CD4-positive, alpha-beta T cell treated with Interleukin-21 for 1 hour (primary cell): Measurements from ENCODE around the gene IGFBPL1.
"Not testable (repeated sequence)": the region's sequence is repeated elsewhere in the genome, so short reads cannot be mapped to it uniquely, and the experiment has no call there.

Source experiments
- DNase-seq: peaks from one replicate; pipeline ENCODE4 v3.0.0-alpha.2; 2020

Gene IGFBPL1

DNA sequence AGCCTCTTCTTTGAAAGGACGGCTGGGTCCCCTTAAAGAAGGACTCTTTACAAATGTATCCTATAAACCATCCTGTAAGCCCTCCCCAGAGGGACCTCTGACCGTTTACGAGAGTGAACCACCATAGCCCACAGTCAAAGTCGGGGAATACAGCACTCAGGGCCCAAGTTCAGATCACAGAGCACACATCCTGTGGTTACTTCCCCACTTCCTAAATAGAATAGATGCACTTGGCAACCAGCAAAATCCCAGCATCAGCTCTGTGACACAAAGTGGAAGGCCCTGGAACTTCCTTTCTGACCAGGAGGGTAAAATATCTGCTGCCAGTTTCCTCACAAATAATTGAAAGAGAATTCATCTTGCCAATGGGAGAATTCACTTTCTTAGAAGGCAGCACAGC lies 6.9 kb upstream of the IGFBPL1 start:
- DNase-seq = no peak

DNA sequence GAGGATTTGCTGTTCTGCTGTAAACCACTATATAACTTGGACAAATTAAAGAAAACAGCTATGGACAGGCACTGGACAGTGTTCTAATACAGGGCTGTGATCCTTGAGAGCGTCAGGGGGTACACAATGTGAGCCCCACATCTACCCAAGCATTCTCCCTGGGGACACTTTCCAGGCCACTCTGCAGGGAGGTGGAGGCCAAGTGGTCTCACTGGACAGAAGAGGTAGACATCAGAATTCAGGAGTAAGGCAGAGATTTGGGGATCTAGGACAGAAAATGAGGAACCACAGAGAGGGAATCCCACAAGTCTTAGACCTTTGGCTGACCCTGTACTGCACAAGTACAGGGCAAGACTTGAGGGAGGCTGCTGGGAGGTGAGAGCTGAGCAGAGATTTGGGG lies 3.8 kb upstream of the IGFBPL1 start:
- DNase-seq = no peak

DNA sequence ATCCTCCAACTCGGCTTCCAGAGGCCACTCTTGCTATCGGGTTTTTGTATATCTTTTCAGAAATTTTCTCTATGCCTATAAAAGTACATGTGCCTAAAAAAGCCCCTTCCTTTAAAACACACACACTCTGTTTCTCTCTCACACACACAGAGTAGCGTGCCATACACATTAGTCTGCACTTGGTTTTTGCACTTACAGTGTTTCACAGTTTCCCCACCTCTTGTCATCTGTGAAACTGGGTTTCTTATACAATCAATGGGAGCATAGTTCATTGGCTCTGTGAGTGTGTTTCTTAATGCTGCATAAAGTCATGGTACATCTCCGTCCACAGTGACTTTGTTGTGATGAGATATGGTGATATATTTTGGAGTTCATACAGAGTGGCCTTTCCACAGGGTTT lies 664 bp upstream of the IGFBPL1 start:
- no peak for DNase-seq

DNA sequence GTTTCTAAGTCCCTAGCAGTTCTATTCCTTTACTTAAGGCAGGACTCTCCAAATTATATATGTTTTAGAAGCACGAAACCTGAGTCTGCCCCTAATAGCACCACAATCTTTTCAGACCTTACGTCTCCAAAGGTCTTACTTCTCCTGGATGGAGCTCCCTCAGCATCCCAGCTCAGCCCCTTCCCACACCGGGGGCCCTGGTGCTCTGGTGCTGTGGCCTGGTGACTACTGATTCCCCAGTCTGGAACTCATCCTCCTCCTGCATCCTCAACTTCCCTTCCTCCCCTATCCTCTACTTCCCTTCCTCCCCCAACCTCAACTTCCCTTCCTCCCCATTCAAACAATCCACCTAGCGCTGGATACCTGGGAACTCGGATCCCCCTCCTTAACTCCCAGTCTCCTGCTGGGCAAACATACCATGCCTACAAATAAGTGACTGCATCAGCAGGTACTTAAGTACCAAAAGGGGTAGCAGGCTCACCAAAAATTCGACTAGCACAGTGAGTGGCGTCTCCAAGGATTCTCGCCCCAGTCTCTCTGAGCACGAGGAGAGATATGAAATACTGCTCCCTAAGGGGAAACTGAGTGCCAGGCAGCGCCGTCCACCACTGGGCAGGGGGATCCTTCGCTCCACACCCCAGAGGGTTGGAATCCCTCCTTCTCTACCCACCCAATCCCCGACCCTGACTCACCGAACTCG lies 831 bp downstream of the IGFBPL1 start:
- no peak for DNase-seq

DNA sequence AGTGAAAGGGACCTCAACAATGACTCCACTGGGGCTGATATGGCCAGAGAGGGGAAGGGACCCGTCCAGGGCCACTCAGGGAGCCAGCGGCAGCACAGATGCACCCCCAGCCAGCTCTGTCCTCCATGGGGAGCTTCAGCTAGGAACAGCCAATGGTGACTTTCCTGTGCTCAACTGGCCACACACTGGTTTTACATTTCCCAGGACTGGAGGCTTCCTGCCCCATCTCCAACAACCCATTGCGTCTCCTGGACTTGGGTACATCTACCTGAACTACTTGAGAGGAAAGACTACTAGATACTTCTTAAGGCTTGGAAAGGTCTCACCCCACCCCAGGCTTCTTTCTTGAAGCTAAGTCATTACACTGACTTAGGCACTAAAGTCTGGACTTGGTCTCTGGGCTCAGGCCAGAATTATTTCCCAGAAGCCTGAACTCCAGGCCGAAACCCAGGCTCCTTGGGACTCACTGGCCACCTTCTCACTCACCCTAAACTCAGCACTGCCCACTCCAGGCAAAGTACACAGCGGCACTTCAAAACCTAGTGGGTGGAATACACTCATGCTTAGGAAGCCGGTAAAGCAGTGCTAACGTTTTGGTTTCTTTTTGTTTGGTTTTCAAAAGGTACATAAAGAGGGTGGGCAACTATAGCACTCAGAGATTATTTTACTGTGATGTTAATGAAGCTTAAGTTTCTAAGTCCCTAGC lies 1.5 kb downstream of the IGFBPL1 start:
- DNase-seq = no peak

DNA sequence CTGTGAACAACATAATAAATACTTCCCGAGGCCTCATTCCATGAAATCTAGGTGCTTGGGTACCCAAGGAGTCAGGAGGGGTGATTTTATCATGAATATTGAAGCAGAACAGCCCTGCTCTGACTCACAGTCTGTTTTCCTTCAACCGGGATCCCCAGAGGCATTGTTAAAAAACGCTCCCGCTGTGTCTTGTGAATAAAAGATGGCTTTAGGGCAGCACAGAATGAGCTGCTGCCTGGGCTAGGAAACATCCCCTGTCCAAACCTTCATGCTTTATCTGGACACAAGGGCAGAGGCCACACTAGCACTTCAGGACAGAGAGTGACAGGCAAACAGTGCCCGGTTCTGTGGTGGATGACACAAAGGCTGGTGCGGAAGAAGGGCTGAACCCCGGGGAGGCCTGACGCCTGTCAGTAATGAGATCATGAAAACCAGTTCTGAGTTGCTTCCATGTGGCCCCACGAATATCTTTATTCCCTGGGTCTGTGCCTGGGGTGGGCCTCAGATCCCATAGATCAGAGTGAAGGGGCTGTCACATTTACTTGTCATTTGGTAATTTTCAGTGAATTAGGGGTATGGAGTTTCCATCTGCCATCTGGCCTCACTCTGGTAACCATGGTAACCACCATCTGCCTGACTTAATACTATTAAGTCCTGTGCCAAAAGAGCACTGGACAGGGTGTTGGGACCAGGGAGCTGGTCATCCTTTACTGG lies 2.6 kb downstream of the IGFBPL1 start:
- DNase-seq = no peak

DNA sequence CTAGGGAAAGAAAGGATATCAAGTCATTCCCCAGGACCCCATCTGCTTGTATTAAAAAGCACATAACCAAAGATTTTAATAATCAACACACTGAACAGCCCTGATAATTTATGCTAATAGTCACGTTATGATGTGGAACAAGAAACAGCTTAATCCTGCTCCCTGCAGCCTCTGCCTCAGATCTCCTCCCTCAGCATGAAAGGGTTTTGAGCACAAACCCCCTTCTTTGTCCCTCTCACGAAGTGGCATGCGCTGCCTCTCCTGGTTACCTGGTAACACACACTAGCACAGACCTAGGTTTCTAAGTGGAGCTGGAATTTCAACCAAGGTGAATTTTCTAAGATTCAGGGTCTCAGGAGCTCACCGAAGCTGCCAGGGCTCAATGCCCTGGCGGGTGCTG lies 5.1 kb downstream of the IGFBPL1 start:
- DNase-seq = no peak

DNA sequence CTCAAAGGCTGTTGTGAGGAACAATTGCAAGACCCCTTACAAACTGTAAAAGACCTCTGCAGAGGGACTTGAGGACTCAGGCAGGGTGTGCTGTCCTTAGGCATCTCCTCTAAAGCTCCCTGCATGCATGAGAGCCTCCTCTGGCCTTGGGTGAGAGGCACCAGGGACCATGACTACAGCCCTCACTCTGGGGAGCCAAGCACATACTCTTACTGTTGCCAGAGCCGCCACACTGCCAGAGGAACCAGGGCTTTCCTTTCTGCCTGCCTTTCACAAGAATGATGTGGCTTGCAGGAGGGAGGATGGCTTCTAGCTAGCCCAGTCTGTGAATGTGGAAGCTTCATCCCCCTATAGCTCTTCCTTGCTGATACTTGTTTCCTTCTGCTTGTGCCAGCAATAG lies 5.9 kb downstream of the IGFBPL1 start:
- no peak for DNase-seq

DNA sequence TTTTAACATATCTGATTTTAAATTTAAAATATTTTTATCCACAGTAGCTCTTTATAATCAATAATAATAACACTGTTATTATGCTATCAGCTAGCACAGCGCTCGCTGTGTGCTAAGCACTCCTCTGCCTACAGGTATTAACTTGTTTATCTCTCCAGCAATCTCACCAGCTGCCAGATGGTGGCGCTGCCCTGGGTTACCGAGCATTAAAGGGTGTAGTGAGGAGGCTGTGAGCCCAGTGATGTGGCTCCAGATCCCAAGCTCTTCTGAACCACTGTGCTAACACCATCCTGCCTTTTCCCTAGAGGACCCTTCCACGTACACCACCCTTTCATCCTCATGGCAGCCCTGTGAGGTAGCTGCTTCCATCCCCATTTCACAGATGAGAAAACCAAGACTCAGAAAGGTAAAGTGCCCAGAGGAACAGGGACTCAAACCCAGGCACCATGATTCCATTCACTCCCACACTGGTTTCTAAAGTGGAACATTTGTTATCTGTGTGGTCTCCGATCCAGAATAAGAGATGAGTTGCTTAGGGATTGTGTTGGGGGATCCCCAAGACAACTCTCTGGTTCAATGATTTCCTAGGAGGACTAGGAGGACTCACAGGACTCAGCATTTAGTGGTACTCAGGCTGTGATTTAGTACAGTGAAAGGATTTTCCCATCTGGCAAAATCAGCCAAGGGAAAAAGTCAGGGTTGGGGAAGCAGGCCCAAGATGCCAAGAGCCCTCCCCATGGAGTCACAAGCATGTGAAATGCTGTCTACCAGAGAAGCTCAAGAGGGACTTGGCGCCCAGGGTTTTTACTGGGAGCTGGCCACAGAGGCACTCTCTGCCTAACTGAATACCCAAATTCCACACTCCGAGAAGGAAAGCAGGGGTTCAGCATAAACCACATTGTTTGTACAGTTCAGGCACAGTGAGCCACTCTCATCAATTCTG lies 7.0 kb downstream of the IGFBPL1 start:
- DNase-seq = peak; percentile 28

DNA sequence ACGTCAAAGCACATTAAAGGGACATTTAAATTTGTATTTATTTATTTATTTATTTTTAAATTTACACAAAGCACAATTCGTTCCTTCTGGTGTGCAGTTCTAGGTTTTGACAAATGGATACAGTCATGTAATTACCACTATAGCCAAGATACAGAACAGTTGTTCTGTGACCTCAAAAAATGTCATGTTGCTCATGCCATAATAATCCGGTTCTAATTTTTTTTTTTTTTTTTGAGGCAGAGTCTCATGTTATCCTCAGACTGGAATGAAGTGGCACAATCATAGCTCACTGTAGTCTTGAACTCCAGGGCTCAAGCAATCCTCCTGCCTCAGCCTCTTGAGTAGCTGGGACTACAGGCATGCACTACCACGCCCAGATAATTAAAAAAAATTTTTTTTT lies 7.8 kb downstream of the IGFBPL1 start:
- DNase-seq = no peak

DNA sequence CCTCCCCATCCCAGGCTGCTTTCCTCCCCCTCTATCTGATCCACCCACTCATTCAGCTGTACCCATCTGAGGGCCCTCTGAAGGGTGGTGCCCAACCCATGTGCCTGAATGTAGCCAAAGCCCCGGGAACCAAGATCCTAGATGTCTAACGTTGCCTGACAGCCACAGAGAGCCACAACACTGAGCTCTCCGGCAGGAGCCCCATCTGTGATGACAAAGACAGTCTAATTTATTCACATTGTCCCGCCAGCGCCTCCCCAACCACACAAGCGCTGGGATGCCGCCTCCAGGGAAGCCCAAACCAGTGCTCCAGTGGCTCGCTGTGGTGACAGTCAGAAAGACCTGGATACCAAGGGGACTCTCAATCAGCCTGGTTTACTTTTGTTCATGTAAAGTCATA lies 8.4 kb downstream of the IGFBPL1 start:
- DNase-seq = no peak

DNA sequence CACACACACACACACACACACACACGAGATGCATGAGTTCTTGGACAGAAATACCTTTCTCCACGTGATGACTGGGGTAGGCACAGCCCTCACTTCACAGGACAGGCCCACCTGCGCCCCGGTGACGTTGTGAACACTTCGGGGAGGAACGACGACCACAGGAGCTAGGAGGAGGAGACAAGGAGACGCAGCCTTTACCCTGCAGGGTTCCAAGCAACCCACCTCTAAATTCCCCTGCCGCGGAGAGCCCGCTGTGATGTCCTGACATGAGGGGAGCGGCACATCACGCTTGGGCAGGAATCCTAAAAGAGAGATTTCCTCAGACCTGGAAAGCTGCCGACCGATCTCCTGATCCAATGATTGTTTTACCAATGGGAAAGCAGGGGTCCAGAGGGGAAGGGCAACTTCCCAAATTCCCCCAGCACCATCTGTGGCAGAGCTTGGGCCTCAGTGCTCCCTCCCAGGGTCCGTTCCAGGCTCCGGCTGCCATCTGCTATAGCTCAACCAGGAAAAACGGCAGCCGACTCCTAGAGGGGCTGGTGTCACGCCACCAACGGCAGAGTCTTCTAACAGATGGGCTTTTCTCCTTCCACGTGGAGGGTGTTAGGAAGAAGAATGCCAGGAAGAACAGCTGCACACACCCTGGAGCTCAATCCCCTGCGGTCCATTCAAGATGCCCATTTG lies 10.1 kb downstream of the IGFBPL1 start:
- no peak for DNase-seq

DNA sequence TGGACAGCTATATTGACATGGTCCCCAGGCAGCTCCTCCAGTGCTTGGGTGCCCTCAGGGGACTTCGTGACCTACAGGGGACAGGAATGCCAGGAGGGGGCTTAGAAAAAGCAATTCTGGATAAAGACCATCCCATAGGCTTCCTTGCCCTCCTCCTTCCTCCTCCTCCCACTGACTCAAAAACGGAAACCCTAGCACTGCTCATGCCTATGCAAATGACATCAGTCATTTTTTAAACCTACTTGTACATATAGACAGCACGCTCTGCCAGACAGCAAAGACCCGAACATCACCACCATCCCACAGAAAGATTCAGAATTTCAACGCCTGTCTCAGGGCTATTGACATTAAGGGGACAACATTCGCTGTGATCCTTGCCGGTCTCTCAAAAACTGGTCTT lies 11.0 kb downstream of the IGFBPL1 start:
- no peak for DNase-seq

DNA sequence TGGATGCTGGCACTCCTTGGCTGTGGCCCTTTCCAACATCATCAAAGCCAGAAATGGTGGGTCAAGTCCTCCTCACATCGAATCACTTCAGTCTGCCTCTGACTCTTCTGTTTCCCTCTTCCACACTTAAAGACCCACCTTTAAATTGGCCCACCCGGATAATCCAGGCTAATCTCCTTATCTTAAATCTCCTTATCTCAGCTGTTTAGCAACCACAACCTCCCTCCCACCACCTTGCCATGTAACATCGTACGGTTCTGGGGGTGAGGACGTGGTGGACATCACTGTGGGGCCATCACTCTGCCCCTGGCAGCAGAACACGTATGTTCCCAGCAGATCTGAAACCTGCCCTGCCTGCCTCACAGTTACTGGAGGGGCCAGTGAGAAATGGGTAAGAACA lies 11.5 kb downstream of the IGFBPL1 start:
- DNase-seq = no peak

DNA sequence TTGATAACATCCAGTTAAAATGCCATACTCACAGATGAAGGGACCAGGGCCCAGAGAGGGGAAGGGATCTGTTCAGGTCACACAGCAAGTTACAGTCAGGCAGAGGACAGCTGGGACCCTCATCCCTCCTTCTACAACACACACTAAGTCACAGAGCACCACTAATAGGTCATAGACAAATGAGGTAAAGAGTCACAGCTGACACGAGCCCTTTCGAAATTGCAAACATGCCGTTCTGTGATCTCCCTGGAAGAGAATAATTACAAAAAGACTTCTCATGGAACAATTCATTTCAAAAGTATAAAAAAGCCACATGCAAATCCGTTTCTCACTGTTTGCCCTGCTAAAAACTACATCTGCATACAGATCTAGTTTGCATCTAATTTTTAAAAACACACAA lies 15.5 kb downstream of the IGFBPL1 start:
- DNase-seq = no peak

DNA sequence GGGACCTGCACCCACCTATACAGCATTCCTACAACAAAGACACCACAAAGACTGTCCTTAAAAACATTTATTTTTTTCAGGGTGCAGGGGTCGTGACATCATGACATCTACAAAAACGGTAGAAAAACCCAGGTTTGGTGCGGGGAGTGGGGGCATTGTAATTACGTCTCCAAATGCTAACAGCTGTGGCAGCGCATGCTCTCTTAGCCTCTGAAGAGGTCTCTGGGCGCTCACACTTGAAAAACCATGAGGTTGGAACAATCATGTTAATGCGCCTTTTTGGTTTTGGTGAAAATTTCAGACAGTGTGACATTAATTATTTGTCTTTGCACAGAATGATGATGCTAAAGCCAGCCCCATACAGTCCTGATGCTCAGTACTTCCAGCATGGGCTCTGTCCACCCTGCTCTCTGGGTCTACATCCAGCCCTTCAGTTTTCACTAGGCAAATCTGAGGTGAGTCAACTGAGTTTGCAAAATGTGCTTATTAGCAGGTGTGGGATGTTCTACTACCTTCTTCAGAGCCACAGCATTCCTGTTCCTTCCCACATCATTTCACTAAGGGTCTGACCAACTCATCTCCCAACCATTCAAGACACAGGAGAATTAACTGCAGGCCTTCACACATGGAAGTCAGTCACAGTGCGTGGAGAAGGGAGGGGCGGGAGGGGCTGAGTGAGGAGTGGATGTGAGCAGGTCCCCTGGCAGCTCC lies 17.6 kb downstream of the IGFBPL1 start:
- no peak for DNase-seq

DNA sequence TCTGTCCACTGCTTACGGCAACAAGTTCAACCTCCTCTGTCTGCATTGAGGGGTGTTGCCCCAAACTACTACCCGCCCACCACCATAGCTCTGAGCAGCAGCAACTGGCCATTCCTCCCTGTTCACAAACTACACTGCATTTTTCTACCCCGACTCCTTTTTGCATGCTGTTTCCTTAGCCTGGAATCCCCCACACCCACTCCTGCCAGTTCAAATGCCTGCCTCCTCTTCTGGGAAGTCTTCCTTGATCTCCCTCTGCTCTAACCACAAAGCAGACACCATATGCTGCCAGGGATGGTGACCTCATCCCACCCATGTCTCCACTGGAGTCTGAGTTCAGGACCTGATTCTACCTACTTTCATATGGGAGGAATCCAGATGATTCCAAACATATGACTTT lies 18.5 kb downstream of the IGFBPL1 start:
- DNase-seq = no peak

DNA sequence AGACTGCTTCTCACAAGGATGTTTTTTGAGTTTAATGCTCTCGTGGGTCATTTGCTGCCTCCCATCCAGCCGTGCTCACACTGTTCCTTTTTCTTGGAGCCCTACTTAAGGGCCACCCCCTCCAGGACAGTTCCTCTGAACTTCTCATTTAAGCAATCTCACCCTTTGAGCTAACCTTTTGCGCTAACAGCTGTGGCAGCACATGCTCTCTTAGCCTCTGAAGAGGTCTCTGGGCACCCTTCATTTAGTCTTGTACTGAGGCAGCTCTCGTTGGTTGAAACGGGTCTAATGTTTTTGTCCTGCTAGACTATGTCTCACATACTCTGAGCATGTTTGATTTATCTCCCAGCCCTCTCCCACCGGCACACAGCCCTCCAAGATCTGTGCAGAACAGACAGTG lies 19.9 kb downstream of the IGFBPL1 start:
- no peak for DNase-seq

DNA sequence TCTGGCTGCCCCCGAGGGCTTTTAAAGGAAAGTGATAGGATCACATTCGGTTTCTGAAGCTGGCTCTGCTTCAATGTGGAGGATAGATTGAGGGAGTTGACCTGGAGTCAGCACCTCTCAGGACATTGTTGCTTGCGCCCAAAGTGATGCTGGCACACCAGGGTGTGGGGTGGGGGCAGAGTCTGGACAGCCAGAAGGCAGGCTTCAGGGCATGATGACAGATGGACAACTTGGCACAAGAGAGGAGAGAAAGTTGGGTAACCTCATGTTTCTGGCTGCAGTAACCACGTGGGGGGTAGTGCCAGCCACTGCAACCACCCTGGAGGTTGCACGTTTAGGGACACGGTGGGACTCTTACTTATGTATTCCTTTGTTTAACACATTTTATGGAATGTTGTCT lies 22.3 kb downstream of the IGFBPL1 start:
- DNase-seq = no peak

DNA sequence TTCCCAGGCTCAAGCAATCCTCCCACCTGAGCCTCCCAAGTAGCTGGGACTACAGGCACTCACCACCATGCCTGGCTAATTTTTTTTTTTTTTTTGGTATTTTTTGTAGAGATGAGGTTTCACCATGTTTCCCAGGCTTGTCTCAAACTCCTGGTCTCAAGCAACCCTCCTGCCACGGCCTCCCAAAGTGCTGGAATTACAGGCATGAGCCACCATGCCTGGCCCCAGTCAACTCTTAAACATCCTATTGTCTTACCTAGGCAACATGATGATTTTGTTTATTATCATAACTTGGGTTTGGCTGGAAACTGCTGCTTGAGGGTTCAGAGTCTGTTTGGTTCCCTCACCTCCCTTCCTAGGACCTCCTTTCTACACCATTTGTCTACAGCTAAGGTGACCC lies 25.1 kb downstream of the IGFBPL1 start:
- DNase-seq = not testable (repeated sequence)

DNA sequence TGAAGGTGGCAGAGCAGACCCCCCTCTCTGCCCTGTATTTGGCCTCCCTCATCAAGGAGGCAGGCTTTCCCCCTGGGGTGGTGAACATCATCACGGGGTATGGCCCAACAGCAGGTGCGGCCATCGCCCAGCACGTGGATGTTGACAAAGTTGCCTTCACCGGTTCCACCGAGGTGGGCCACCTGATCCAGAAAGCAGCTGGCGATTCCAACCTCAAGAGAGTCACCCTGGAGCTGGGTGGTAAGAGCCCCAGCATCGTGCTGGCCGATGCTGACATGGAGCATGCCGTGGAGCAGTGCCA lies 27.9 kb downstream of the IGFBPL1 start:
- DNase-seq = no peak
